COLO668 (cell line): Measurements from ENCODE around the gene RNASET2.
"Not testable (repeated sequence)": the region's sequence is repeated elsewhere in the genome, so short reads cannot be mapped to it uniquely, and the experiment has no call there.

Experiments
- DNase-seq: peaks from one replicate; lab custom pipeline; 2025; ENCODE audit not compliant: unreplicated experiment; lab: John Stamatoyannopoulos, UW

RNASET2 gene

DNA sequence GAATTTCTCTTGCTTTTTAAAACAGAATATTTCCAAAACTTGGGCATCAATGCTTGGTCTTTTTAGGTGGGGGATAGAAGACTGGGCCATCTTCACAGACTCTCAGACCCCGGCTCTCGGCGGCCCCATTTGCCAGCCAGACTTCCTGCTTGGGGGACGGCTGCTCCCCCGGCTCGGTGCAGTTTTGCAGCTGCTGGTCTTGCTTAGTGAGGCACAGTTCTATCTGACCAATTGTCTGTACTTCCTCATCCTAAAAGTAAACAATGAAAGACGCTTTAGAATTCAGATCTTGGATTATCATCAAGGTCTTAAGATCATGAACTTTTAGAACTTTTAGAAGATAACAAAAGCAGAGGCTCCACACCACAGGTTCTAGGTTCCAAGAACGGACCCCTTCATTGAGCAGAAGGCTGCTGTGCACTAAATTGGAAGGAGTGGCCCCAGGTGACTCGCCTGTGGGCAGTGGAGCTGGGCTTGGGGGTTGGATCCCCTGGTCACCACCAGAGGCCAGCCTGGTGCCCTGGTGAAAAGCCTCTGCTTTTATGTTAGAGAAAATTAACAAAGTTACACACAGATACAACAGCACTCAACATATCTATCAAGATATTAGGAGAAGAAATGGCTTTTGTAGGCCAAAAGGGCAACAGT lies 26.7 kb downstream of the RNASET2 start:
- no peak for DNase-seq

DNA sequence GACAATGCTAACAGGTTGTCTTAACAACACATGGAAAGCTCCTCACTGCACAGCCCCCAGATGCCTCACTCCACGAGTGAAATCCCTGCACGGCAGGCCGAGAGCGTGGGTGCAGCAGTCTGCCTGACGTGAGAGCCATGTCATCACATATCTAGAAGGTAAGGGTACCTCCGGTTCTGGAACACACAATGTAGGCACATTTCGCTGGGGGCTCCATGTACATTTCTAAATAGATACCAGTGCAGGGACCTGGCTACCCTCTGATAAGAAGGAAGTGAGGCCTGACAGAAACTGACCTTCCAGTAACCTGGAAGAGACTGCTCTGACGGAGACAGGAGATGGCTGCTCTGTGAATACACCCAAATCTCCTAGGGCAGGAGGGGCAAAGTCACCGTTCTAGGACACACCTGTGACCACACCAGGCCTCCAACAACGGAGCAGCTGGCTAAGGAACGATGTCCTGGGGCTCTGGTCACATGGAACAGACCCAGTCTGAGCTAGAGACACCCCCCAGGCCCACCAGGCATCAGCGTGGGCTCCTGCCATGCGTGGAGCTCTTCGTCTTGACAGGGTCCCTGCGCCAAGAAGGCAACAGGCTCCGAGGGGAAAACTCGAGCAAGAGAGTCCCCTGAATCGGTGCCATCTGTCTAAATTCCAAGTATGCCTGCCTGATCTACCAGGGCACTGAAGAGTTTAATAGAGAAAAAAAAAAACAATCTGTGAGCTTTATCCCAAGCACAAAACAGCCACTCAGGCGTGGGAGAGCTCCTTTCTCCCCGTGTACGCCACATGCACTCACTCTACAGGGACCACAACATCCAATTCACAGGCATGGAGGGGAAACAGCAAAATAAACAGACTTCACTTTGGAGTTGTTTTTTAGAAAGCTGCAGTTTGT lies 27.5 kb downstream of the RNASET2 start:
- no peak for DNase-seq

DNA sequence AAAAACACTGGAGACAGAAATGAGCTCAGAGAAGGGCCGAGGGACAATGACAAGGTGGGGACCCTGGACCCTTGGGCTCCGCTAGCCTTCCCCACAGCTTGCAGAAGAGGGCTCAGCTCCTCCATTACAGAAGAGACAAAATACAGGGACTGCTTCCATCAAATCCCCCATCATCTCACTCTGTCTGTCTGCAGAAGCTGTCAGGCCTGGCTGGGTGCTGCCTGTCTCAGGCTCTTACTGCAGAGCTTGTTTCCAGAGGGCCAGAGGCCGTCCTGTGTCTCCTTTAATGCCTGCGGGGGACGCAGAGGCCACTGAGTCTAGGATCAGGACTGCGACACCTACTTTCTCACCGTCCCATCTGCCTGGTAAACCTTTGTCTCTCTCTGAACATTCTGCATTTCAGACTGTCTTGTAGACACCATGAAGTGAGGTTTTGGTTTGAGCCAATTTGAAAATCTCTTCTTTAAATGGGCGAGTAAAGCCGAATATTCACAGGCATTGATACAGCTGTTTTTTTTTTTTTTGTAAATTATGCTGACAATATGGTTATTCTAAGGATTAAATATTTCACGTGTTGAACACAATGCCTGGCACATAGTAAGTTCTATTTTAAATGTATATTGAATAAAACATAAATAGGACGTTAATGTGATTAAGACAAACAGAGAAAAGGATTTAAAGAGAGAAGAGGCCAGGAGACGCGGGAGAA lies 28.3 kb downstream of the RNASET2 start:
- no peak for DNase-seq

DNA sequence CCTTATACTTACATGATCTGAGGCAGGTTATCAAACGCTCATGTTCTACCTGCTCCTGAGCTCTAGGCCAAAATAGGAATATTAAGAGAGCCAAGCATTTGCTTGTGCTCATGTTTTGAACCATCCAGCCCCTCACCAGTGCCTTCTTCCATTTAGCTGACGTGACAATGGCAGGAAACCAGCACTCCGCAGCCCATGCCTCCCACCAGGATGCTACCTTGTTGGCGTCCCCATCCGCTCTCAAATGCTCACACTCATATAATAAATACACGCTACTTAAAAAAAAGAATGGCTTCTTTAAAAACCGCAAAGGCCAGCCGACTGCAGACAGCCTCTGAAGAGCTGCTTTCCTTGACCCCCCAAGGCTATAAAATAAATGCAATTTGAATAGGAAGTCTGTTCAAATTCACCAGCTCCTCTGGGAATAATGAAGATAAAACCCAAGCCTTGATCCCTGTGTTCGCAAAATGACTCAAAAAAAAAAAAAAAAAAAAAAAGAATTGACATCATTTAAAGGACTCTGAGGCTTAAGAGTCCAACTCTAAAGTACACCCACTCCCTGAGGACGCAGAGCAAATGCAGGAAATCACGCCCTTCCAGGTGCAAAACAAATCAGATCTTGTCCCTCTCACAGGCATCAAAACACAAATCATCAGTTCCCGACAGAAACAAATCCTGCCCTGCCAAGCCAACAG lies 29.0 kb downstream of the RNASET2 start:
- DNase-seq = no peak

DNA sequence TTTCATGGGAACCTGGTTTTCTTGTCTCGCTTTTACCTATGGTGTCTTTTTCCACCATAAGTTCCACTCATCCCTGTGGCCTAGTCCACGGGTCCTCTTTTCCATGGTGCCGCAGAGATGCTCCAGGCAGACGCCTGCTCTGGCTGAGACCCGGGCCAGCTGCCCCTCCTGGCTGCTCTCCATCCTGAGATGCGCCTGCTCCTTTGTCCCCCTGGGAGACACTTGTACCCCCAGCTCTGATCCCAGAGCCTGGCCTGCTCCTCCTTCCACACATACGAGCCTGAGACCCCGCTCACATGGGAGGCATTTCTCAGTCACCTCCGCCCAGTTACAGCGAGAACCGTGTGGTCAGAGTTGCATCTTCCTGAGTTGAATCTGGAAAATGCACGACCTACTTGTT lies 29.6 kb downstream of the RNASET2 start:
- DNase-seq = no peak

DNA sequence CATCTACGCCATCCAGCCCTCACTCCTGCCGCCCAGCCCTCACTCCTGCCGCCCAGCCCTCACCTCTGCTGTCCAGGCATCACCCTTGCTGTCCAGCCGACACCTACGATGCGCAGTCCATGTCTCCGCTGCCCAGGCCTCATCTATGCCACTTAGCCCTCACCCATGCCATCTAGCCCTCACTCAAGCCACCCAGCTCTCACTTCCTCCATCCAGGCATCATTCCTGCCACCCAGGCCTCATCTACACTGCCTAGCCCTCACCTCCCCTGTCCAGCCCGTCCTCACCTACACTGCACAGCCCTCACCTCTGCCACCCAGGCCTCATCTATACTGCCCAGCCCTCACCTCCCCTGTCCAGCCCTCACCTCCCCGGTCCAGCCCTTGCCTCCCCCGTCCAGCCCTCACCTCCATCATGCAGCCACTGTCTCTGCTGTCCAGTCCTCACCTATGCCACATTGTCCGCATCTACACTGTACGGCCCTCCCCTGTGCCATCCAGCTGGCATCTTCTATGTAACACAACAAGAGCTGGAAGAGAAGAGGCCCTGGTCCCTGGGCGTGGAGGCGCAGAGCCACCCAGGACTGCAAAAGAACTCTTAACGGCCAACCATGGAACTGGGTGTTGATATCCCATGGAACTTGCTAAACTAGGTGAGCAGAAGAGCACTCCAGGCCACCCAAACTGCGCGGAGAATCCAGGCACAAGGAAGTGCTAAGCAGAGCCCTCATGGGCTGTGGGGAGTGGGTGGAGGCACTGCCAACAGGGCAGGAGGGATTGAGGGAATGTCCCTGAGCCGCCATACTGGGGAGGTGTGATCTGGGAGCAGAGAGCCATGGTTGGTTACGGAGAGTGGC lies 31.0 kb downstream of the RNASET2 start:
- DNase-seq = no peak

DNA sequence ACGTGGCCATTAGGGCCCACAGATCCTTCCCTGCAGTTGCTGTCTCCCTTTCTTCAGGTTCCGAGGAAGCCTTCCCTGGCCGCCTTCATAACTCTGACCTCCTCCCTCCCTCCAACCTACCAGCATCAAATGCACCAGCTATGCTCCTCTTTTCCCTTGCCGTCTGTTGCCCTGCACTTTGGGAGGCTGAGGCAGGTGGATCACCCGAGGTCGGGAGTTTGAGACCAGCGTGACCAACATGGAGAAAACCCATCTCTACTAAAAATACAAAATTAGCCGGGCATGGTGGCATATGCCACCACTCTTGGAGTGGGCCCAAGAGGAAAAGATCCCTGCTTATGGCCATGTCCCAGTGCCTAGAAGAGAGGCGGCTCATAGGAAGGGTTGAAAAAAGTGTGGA lies 31.8 kb downstream of the RNASET2 start:
- DNase-seq = no peak

DNA sequence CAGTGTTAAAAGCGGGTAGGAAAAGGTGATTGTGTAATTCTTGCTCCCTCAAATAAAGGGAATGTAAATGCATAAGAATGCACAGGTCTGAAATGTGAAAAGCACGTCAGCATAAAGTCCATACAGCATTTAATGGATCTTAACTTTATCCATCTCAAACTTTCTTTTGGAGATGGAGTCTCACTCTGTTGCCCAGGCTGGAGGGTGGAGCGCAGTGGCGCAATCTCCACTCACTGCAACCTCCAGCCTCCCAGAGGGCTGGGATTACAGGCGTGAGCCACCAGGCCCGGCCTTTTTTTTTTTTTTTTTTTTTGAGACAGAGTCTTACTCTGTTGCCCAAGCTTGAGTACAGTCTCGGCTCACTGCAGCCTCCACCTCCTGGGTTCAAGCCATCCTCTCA lies 33.4 kb downstream of the RNASET2 start:
- DNase-seq = no peak

DNA sequence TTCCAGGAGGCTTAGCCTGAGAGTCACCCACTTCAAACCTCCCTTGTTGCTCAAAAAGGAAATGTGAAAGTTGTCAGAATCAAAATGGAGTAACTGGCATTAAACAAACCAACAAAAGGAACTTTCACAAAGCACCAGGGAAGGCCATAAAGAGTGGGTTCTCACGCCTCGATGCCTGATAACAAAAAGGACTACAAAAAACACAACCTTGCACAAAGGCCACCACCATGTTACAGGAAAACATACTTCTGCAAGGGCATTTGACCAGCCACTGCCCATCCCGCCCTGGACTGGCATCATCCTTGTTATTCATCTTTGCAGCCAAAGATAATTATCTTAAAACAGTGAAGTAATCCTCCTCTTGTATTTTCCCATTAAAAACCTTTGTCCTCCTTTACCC lies 34.8 kb downstream of the RNASET2 start:
- no peak for DNase-seq

DNA sequence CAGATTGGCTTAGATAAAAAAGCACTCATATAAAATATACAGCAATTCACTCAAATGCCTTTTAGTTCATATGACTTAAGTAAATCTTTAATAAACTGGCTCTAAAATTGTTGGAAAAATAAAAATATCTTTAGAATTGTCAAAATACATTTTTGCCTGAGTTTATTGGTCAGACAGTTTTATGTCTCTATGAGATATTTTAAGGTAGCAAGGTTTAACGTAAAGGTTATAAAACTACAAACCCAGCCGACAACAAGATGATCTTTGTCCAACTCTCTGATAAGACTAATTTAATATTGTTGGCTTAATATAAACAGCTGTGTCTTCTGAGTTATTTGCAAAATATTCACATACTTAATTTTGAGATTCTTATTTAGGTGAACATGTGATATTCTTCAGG lies 39.5 kb downstream of the RNASET2 start:
- no peak for DNase-seq

DNA sequence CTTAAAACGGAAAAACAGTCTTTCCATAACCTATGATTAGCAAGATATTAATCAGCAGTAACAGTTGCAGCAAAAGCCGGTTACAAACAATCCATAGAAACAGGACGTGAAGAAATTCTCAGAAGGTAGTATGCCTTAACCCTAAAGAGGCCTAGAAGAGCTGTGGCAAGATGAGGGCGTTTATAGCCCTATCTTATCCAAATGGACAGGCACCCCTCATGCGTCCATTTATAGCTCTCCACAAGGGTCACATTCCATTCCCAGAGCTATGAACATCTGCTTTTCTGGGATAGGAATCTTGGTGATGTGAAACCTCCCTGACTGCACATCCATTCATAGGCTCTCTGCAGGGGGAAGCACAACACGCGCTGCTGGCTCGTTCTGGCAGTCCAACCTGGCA lies 40.9 kb downstream of the RNASET2 start:
- DNase-seq = not testable (repeated sequence)

DNA sequence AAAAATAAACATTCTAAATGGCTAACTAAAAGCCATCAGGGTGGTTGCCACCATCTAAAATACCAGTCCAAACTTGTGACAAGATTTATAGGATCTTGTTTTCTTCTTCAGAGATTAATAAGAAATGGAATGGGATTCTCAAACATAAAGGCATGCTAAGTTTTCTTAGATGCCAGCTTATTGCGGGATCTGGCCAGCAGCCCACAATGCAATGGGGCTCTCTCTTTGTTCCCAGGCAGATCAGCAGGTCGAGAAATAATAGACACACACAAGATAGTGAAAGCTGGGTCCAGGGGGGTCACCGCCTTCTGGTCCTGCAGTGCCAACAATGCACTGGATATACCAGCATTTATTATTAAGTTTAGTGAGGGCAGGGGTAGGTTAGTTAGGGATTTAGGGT lies 41.4 kb downstream of the RNASET2 start:
- DNase-seq = not testable (repeated sequence)

DNA sequence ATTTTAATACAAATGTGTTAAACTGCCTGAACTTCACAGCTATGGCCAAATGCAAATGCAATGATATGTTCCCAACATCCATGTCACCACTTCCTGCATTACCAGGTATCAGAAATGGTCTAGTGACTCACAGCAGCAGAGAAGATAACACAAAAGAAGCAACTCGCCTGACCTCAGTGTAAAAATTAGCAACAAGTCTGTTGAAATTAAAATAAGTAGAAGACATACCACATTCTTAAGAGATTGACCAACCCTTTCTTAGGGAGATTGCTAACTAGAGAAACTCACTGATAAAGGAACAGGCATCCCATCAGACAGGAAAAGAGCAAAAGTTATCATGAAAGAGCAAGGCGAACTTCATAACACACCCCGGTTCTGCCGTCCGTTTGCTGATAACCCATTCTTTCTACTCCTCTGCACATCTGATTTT lies 45.1 kb downstream of the RNASET2 start:
- DNase-seq = no peak

DNA sequence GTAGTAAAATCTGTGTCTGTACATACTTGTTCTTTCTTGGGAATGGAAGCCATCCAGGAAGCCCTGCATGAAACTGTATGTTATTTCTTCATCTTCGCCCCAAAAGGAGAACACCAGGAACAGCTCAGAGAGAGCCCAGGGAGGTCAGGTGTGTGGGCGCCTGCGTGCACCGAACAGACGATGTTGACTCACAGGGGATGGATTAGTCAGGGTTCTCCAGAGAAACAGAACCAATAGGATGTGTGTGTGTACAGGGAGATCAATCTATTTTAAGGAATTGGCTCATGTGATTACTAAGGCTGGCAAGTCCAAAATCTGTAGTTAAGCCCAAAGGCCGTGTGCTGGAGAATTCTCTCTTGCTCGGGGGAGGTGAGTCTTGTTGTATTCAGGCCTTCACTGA lies 45.7 kb downstream of the RNASET2 start:
- DNase-seq = no peak

DNA sequence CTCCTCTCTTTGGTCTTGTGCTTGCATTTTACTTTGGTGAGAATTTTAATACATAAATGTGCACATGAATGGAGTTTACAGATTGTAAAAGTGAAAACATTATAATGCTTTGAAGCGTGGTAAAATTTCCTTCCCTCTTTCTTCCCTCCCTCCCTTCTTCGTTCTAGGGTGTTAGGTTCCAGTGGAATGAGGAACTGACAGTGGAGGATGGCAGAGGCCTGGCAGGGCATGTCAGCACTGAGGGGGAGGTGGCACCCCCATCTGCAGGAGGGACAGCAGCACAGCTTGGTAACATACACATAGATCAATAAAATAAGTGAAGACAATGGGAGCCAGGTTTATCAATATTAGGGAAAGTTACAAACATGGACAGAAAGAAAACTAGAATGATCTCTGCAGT lies 47.5 kb downstream of the RNASET2 start:
- no peak for DNase-seq

DNA sequence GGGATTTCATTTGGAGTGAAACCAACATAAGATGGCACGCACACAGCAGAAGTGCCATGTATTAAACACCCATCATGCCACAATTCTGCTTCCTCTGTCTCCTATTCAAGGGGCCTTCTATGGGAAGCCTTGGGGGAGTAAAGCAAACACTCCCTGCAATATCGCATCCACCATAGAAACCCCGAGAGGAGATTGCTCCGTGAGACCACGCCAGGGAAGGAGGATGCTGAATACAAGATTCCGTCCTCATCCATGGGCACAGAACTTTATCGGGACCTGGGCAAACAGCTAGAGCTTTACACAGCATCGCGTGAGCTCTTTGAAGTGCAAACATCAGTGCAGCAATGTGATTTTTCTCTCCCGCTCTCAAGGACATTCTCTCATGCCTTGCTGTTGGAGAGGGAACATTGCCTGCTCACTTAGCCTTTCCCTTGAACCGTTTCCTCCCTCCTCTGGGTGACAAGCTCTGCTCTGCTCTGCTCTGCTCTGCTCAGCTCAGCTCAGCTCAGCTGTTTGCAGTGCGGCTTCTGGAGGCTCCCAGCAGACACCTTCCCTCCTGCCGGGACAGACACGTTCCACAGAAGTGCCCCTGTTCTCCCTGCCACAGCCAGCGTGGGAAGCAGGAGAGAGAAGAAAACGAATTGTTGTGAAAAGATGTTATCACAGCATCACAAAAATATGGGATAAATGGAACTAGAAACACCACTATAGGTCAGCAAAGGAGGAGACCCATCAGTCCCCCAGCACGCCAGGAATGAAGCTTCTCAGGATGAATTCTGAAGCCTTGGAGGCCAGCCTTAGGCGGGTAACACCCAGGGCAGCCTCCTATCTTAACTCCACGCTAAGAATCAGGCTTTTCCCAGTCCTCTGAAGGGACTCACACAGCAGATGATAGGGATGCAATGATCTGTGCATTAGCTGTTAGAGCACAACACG lies 48.2 kb downstream of the RNASET2 start:
- DNase-seq = no peak

DNA sequence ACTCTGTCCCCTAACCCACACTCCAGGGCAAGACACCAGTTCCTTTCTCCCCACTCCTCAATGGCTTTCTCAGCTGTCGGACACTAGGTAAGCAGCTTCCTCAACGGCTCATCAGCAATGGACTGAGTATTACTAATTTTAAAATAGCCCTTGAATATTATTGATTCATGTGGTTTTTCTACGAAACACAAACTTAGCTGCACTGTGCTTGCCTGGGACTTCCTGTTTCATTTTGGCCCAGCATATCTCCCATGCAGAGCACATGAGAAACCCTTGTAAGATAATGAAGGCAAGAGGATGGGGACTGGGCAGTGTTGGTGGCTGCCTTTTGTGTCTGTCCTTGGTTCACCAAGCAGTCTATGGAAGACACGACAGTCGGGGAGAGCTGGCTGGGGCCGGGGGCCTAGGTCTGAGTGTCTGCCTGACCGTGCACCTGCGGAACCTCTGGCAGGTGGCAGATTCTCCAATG lies 48.9 kb downstream of the RNASET2 start:
- DNase-seq = no peak

DNA sequence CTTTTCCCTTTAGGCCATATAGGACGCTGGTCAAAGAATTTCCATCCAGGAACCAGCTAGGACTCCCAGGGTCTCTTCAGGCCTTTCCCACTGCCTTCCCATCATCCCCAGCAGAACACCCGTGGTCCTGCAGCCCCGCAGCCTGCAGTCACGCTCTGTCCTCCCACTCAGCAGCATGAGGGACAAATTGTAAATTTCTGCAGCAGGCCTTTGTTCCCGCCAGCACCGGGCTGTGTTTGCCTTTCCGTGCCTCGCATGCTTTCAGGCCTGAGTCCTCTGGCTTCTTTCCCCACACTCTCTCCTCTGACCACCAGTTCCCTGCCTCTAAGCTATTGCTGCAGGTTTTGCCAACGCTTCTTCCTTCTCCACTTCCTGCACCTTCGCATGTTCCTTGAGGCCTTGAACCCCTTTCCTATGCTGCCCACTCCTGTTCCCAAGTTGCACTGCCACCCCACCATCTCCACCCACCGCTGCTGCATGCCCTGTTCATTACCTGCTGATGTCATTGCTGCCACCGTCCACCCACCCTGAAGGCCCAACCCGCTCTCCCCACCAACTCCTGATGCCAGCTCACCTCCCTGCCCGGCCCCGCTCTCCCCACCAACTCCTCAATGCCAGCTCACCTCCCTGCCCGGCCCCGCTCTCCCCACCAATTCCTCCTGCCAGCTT lies 49.8 kb downstream of the RNASET2 start:
- DNase-seq = no peak
